Lung (tissue), 12 donors: ENCODE data around the gene FAM98B. TPM values are rescaled to one million over a fixed set of nuclear protein-coding genes. Genes with fewer than 3 reads are reported as not detected.

ENCODE experiments used
- ATAC-seq: fragments of 200-7000 bp; cut with Tn5 transposase; one replicate; pipeline ENCODE4 v1.9.1; 2020; ENCODE audit warnings: moderate number of reproducible peaks; ENCODE audit not compliant: insufficient read depth, low FRiP score
- DNase-seq, 3 donors: peaks; one replicate each; pipeline ENCODE4 v3.0.0-alpha.2; 2013 to 2017
- H3K27ac ChIP-seq, 2 donors: one replicate each; pipeline ENCODE4 v1.5.1; 2013; ENCODE audit warnings: mild to moderate bottlenecking in 2 of 2, moderate library complexity in 2 of 2, control low read depth in 1 of 2, inconsistent platforms in 1 of 2, low read depth in 1 of 2, low read length in 1 of 2
- H3K27me3 ChIP-seq, 3 donors: one replicate each; pipeline ENCODE4 v1.5.1; 2013; ENCODE audit warnings: low read length in 2 of 3; ENCODE audit not compliant: control insufficient read depth in 3 of 3, insufficient read depth in 3 of 3
- H3K36me3 ChIP-seq, 4 donors: one replicate each; pipeline ENCODE4 v1.5.1; 2013; ENCODE audit warnings: low read length in 4 of 4, mild to moderate bottlenecking in 1 of 4, moderate library complexity in 1 of 4; ENCODE audit not compliant: control insufficient read depth in 4 of 4, insufficient read depth in 4 of 4
- H3K4me1 ChIP-seq, 5 donors: one replicate each; pipeline ENCODE4 v1.5.1; 2013; ENCODE audit warnings: low read length in 5 of 5, mild to moderate bottlenecking in 2 of 5, moderate library complexity in 1 of 5; ENCODE audit not compliant: control insufficient read depth in 5 of 5, insufficient read depth in 5 of 5
- H3K4me3 ChIP-seq: one replicate; pipeline ENCODE4 v1.5.1; 2013; ENCODE audit warnings: mild to moderate bottlenecking, control low read depth, moderate library complexity
- H3K9ac ChIP-seq, 2 donors: one replicate each; pipeline ENCODE4 v1.5.1; 2013; ENCODE audit warnings: low read length in 2 of 2, control low read depth in 1 of 2; ENCODE audit not compliant: insufficient read depth in 1 of 2
- H3K9me3 ChIP-seq, 4 donors: one replicate each; pipeline ENCODE4 v1.5.1; 2013; ENCODE audit warnings: low read length in 3 of 4, mild to moderate bottlenecking in 1 of 4, moderate library complexity in 1 of 4; ENCODE audit not compliant: control insufficient read depth in 4 of 4, insufficient read depth in 3 of 4
- CTCF ChIP-seq: IDR thresholded peaks from 2 replicates; pipeline ENCODE4 v1.5.1; 2012; ENCODE audit warnings: mild to moderate bottlenecking; ENCODE audit errors: control extremely low read depth, extremely low read depth
- WGBS, 2 donors: extraction: QIAGEN DNeasy Blood & Tissue Kit; methylation state at CpG; one replicate each; pipeline ENCODE4 v1.1.7; 2013; 5-methylcytosine and 5-hydroxymethylcytosine counted together
- polyA plus RNA-seq, 2 donors: library from polyadenylated mRNA; stranded (reverse); fragments of 200-250 nt; gene quantifications; one replicate each; pipeline ENCODE4 v1.2.1, GENCODE V29; 2013
- total RNA-seq, 2 donors: library from RNA; depleted of rRNA in 1 of 2; stranded (reverse); fragments of >200 nt in 1 of 2; gene quantifications; one replicate each; pipeline ENCODE4 v1.2.1, GENCODE V29; 2014 to 2021
- donor health status: control.
- donor health status: control.
- donor health status: Bipolar disorder and iron deficiency.
- donor health status: healthy.
- donor health status: DM: yes; HTN: yes; CAD: no.

The FAM98B gene
- total and polyA plus RNA-seq, 4 donors = 6.9 to 30.3 (median 9.1) TPM

DNA sequence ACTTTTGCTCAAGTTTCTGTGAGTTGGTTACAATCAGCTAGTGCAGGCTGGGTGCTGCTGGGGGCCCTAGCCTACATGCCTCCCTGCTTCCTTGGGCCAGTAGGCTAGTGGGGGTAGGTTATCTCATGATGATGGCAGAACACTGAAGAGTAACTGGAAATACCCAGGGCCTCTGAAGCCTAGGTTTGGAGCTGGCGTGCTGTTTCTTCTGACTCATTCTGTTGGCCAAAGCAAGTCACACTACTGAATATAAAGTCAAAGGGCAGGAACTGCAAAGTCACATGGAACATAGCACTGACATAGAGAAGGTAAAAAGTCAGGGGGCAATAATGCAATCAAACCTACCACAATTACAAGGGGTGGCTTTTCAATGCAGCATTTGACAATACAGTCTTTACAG lies 76.2 kb downstream of the FAM98B start:
- Histone ChIP-seq H3K27me3 (no peaks in the 10 kb centered on the region), H3K4me3 (no peak overlapping the region), H3K4me1 (no peaks in the 10 kb centered on the region), H3K9ac (no peak overlapping the region), H3K36me3 (no peaks in the 10 kb centered on the region), H3K27ac (no peak overlapping the region), H3K9me3 (no peaks in the 10 kb centered on the region)
- TF ChIP-seq CTCF = no peak
- WGBS, 2 donors = 86 to 97% methylated on average over 1 of the region's 1 CpG
- ATAC-seq (no peak), DNase-seq (no peak)

DNA sequence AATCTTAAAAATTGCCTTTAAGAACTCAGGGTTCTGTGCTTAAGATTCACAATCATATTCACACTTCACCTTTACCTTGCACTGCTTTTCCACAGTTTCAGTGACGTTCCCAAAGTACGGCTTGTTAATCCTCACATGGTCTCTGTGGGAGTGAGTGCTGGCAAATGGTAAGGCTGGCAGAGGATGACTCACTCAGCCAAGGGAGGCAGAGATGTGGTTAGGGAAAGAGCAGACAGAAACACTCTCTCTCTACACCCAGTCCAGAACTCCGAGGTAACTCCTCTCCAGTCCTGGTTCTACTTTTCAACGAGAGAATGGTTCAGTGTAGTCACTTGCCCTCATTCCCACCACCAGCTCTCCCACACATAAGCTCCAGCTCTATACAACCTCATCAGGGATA lies 77.6 kb downstream of the FAM98B start:
- DNase-seq = no peak
- Histone ChIP-seq H3K36me3 (no peaks in the 10 kb centered on the region), H3K4me3 (no peak overlapping the region), H3K27ac (no peak overlapping the region), H3K9ac (no peak overlapping the region), H3K27me3 (no peaks in the 10 kb centered on the region), H3K9me3 (no peaks in the 10 kb centered on the region), H3K4me1 (peaks cover 0 to 4% (median 0%) of the 10 kb centered on the region in 5 donors)
- ATAC-seq = no peak
- 85 to 95% methylated on average over 4 of the region's 4 CpGs for WGBS, 2 donors
- TF ChIP-seq CTCF = no peak

DNA sequence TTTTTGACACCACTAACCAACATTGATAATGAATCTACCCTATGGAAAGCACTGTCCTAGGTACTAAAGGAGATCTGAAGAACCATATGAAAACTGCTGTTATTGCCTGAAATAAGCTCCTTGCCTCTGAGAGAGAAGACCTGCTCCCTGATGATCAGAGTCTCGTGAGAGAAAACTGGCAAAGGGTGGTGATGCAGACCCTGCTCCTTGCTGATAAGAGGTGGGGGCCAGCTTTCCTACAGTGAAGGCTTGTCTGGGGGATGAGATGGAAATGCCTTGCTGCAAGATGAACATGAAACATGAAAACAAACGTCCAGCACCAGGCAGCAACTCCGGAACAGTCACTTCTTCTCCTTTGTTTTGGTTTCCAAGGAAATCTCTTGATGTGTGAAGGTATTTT lies 78.8 kb downstream of the FAM98B start:
- Histone ChIP-seq H3K36me3 (no peaks in the 10 kb centered on the region), H3K4me3 (no peak overlapping the region), H3K9ac (no peak overlapping the region), H3K27ac (no peak overlapping the region), H3K9me3 (no peaks in the 10 kb centered on the region), H3K27me3 (no peaks in the 10 kb centered on the region), H3K4me1 (peaks cover 0 to 4% (median 0%) of the 10 kb centered on the region in 5 donors)
- TF ChIP-seq CTCF = no peak
- DNase-seq (no peak), ATAC-seq (no peak)
- 78 to 81% methylated on average over 3 of the region's 3 CpGs for WGBS, 2 donors

GRCh38 chr15:38533416-38533915 lies 79.5 kb downstream of the FAM98B start:
- H3K4me1 ChIP-seq = peaks cover 0 to 4% (median 0%) of the 10 kb centered on the region in 5 donors
- no peaks in the 10 kb centered on the region for H3K36me3 ChIP-seq
- TF ChIP-seq CTCF = no peak
- H3K4me3 ChIP-seq = no peak overlapping the region
- ATAC-seq = no peak
- no peaks in the 10 kb centered on the region for H3K9me3 ChIP-seq
- 68 to 73% methylated on average over 6 of the region's 6 CpGs for WGBS, 2 donors
- no peak overlapping the region for H3K27ac ChIP-seq
- no peak overlapping the region for H3K9ac ChIP-seq
- no peak for DNase-seq
- no peaks in the 10 kb centered on the region for H3K27me3 ChIP-seq
